PC-3 (cell line): ENCODE data around the gene CLIC4. TPM values are rescaled to one million over a fixed set of nuclear protein-coding genes. Genes with fewer than 3 reads are reported as not detected.
"Not testable (repeated sequence)": the region's sequence is repeated elsewhere in the genome, so short reads cannot be mapped to it uniquely, and the experiment has no call there.

Experiments
- ATAC-seq: fragments of 200-7000 bp; cut with Tn5 transposase; 2 replicates; pipeline ENCODE4 v1.9.1; 2020; ENCODE audit warnings: mild to moderate bottlenecking, moderate library complexity
- BruUV-seq: library from RNA; stranded (reverse); fragments of 400-500 nt; replicated peaks from 2 replicates; lab custom pipeline; 2021; lab: Mats Ljungman, UMichigan
- CTCF ChIA-PET: fragments of 300-600 bp; sonication (Branson Sonifier 250); formaldehyde crosslinking; loops from one replicate; lab custom pipeline; 2022; ENCODE audit warnings: antibody characterized with exemption; lab: Charles Lee
- POLR2A ChIA-PET: fragments of 300-600 bp; sonication (Branson Sonifier 250); formaldehyde crosslinking; loops from one replicate; lab custom pipeline; 2022; ENCODE audit warnings: antibody characterized with exemption; ENCODE audit not compliant: unreplicated experiment; lab: Charles Lee
- DNase-seq: peaks from one replicate; pipeline ENCODE4 v3.0.0-alpha.2; 2015
- H2AFZ ChIP-seq: fragments of 300-600 bp; sonication (generic); 2 replicates; pipeline ENCODE4 v1.6.0; 2016; ENCODE audit warnings: antibody characterized with exemption, low read length
- H3F3A ChIP-seq: fragments of 300-600 bp; sonication (generic); one replicate; pipeline ENCODE4 v1.6.0; 2017; ENCODE audit warnings: antibody characterized with exemption, low read length, control low read depth, mild to moderate bottlenecking; ENCODE audit not compliant: unreplicated experiment
- H3K27ac ChIP-seq: fragments of 300-600 bp; sonication (generic); 2 replicates; pipeline ENCODE4 v1.5.1; 2016; ENCODE audit warnings: mild to moderate bottlenecking, low read length
- H3K27me3 ChIP-seq: fragments of 300-600 bp; sonication (generic); 2 replicates; pipeline ENCODE4 v1.6.1; 2016; ENCODE audit warnings: low read length, mixed read lengths
- H3K36me3 ChIP-seq: fragments of 300-600 bp; sonication (generic); 2 replicates; pipeline ENCODE4 v1.6.1; 2016; ENCODE audit warnings: low read depth, mixed run types, low read length, mixed read lengths
- H3K4me1 ChIP-seq: fragments of 300-600 bp; sonication (generic); 2 replicates; pipeline ENCODE4 v1.5.1; 2016; ENCODE audit warnings: low read length; ENCODE audit not compliant: insufficient read depth
- H3K4me2 ChIP-seq: fragments of 300-600 bp; sonication (generic); 2 replicates; pipeline ENCODE4 v1.6.0; 2016; ENCODE audit warnings: low read length
- H3K4me3 ChIP-seq: fragments of 300-600 bp; sonication (generic); 2 replicates; pipeline ENCODE4 v1.5.1; 2016; ENCODE audit warnings: mild to moderate bottlenecking, low read length, mixed read lengths
- H3K79me2 ChIP-seq: fragments of 300-600 bp; sonication (generic); 2 replicates; pipeline ENCODE4 v1.6.1; 2017; ENCODE audit warnings: low read length, mixed read lengths
- H3K9ac ChIP-seq: fragments of 300-600 bp; sonication (generic); 2 replicates; pipeline ENCODE4 v1.6.0; 2016; ENCODE audit warnings: mild to moderate bottlenecking, low read length
- H3K9me2 ChIP-seq: fragments of 300-600 bp; sonication (generic); replicated peaks from 2 replicates; pipeline ENCODE4 v1.6.1; 2016; ENCODE audit warnings: mixed run types, low read length, mixed read lengths
- H3K9me3 ChIP-seq: fragments of 300-600 bp; sonication (generic); 2 replicates; pipeline ENCODE4 v1.6.1; 2016; ENCODE audit warnings: low read length, mixed read lengths
- H4K20me1 ChIP-seq: fragments of 300-600 bp; sonication (generic); 2 replicates; pipeline ENCODE4 v1.6.1; 2016; ENCODE audit warnings: low read length, mixed read lengths
- CTCF ChIP-seq: fragments of 300-600 bp; sonication (generic); conservative IDR thresholded peaks from 2 replicates; pipeline ENCODE4 v1.5.1; 2017; ENCODE audit warnings: antibody characterized with exemption, low read depth, mild to moderate bottlenecking, low read length
- EZH2 ChIP-seq: fragments of 300-600 bp; sonication (generic); IDR thresholded peaks from one replicate; pipeline ENCODE4 v1.6.1; 2017; ENCODE audit warnings: antibody characterized with exemption, mild to moderate bottlenecking, low read length; ENCODE audit not compliant: unreplicated experiment
- EZH2phosphoT487 ChIP-seq: fragments of 300-600 bp; sonication (generic); IDR thresholded peaks from 2 replicates; pipeline ENCODE4 v1.6.1; 2018; ENCODE audit warnings: mild to moderate bottlenecking, antibody characterized with exemption, low read length, borderline replicate concordance
- intact Hi-C: fragments of 100-400 bp; cut with micrococcal nuclease; formaldehyde crosslinking; loops from 2 replicates; pipeline ENCODE4 v1.9.0; 2023
- total RNA-seq: library from RNA; depleted of rRNA; stranded (reverse); fragments of >200 nt; gene quantifications from 2 replicates; pipeline ENCODE4 v1.2.3, GENCODE V29; 2014

Gene CLIC4
- total RNA-seq, 1 experiment from 2014 or later, result 57.6 TPM

GRCh38 chr1:24696756-24697330 lies 48.4 kb upstream of the CLIC4 start:
- ATAC-seq (no peak), DNase-seq (no peak)
- Histone ChIP-seq H3K4me2 (no peak overlapping the region), H3K4me1 (no peaks in the 10 kb centered on the region), H3K9me2 (no peaks in the 10 kb centered on the region), H3K9ac (no peak overlapping the region), H2AFZ (no peak overlapping the region), H3K4me3 (no peak overlapping the region), H3K27ac (no peak overlapping the region), H3K9me3 (no peaks in the 10 kb centered on the region), H3K36me3 (no peaks in the 10 kb centered on the region), H3K27me3 (no peaks in the 10 kb centered on the region), H4K20me1 (no peaks in the 10 kb centered on the region), H3F3A (no peaks in the 10 kb centered on the region), H3K79me2 (no peaks in the 10 kb centered on the region)
- ChIA-PET POLR2A (no interaction called here), CTCF (no interaction called here)
- BruUV-seq, result no TSS peak
- intact Hi-C loops, result no loop called here
- TF ChIP-seq CTCF (no peak), EZH2 (no peak), EZH2phosphoT487 (no peak)

GRCh38 chr1:24697453-24698001 lies 47.7 kb upstream of the CLIC4 start:
- H4K20me1 ChIP-seq, BruUV-seq, H3K4me2 ChIP-seq, H3K27ac ChIP-seq, H3K9me3 ChIP-seq, H3K79me2 ChIP-seq, H3K27me3 ChIP-seq, ATAC-seq, intact Hi-C loops, H3K9me2 ChIP-seq, DNase-seq, H3K9ac ChIP-seq, H3K4me1 ChIP-seq, H2AFZ ChIP-seq, H3K36me3 ChIP-seq, H3F3A ChIP-seq, POLR2A ChIA-PET, H3K4me3 ChIP-seq: not testable (repeated sequence)
- CTCF ChIA-PET, result interaction anchor here (0.6 to 0.7 kb wide), 2 partner anchors 36 to 138 kb away, joined by 3 to 6 read pairs; no protein-coding TSS in a partner anchor

GRCh38 chr1:24698326-24698725 lies 46.9 kb upstream of the CLIC4 start:
- H3K9me2 ChIP-seq, H3K4me1 ChIP-seq, H3K27me3 ChIP-seq, H3K27ac ChIP-seq, H4K20me1 ChIP-seq, intact Hi-C loops, H3K36me3 ChIP-seq, H3K4me2 ChIP-seq, H2AFZ ChIP-seq, H3K9ac ChIP-seq, H3K4me3 ChIP-seq, BruUV-seq, H3F3A ChIP-seq, H3K79me2 ChIP-seq, POLR2A ChIA-PET, DNase-seq, ATAC-seq, H3K9me3 ChIP-seq: not testable (repeated sequence)
- CTCF ChIA-PET, result interaction anchor here (0.5 to 0.6 kb wide), 2 partner anchors 15 to 35 kb away, joined by 3 read pairs; no protein-coding TSS in a partner anchor
